Neural cell (in vitro differentiated cells): ENCODE measurements around the gene APBA2. TPM values are rescaled to one million over a fixed set of nuclear protein-coding genes. Genes with fewer than 3 reads are reported as not detected.

ENCODE experiments used
- H2AFZ ChIP-seq: fragments of 200-600, 300-800 bp; sonication (generic), shearing (Covaris generic); 2 replicates; pipeline ENCODE4 v1.6.0; 2014; ENCODE audit warnings: low read depth, mild to moderate bottlenecking, antibody characterized with exemption, low read length, moderate library complexity
- H3F3A ChIP-seq: fragments of 200-600 bp; shearing (Covaris generic); 2 replicates; pipeline ENCODE4 v1.6.1; 2016; ENCODE audit warnings: mild to moderate bottlenecking, moderate library complexity, mixed read lengths, antibody characterized with exemption, low read length; ENCODE audit not compliant: insufficient read depth, poor library complexity, severe bottlenecking
- H3K27ac ChIP-seq: fragments of 200-600, 300-800 bp; sonication (generic), shearing (Covaris generic); 2 replicates; pipeline ENCODE4 v1.5.1; 2014; ENCODE audit warnings: mild to moderate bottlenecking, low read length, moderate library complexity
- H3K27me3 ChIP-seq: fragments of 300-800, 200-600 bp; sonication (generic), shearing (Covaris generic); 2 replicates; pipeline ENCODE4 v1.6.0; 2014; ENCODE audit warnings: mild to moderate bottlenecking, low read depth, low read length, moderate library complexity; ENCODE audit not compliant: insufficient read depth
- H3K36me3 ChIP-seq: fragments of 300-800, 200-600 bp; sonication (generic), shearing (Covaris generic); 2 replicates; pipeline ENCODE4 v1.5.1; 2014; ENCODE audit warnings: mild to moderate bottlenecking, antibody characterized with exemption, low read length, moderate library complexity; ENCODE audit not compliant: insufficient read depth
- H3K4me2 ChIP-seq: fragments of 300-800, 200-600 bp; sonication (generic), shearing (Covaris generic); 2 replicates; pipeline ENCODE4 v1.6.0; 2014; ENCODE audit warnings: mild to moderate bottlenecking, low read length
- H3K4me3 ChIP-seq: fragments of 300-800, 200-600 bp; sonication (generic), shearing (Covaris generic); 2 replicates; pipeline ENCODE4 v1.5.1; 2014; ENCODE audit warnings: mild to moderate bottlenecking, low read length, moderate library complexity
- H3K79me2 ChIP-seq: fragments of 200-600 bp; shearing (Covaris generic); replicated peaks from 2 replicates; pipeline ENCODE4 v1.6.0; 2014; ENCODE audit warnings: mild to moderate bottlenecking, low read length, moderate library complexity; ENCODE audit not compliant: insufficient read depth
- H3K9ac ChIP-seq: fragments of 300-800, 200-600 bp; sonication (generic), shearing (Covaris generic); 2 replicates; pipeline ENCODE4 v1.6.1; 2016; ENCODE audit warnings: mild to moderate bottlenecking, low read length, mixed read lengths
- H3K9me2 ChIP-seq: fragments of 200-600 bp; shearing (Covaris generic); 2 replicates; pipeline ENCODE4 v1.6.1; 2016; ENCODE audit warnings: mild to moderate bottlenecking, low read length, mixed read lengths; ENCODE audit not compliant: insufficient read depth
- H3K9me3 ChIP-seq: fragments of 200-600, 300-800 bp; sonication (generic), shearing (Covaris generic); 2 replicates; pipeline ENCODE4 v1.6.1; 2016; ENCODE audit warnings: mild to moderate bottlenecking, mixed run types, low read length, moderate library complexity, mixed read lengths
- H4K20me1 ChIP-seq: fragments of 200-600 bp; shearing (Covaris generic); 2 replicates; pipeline ENCODE4 v1.6.1; 2016; ENCODE audit warnings: mild to moderate bottlenecking, mixed run types; ENCODE audit not compliant: insufficient read depth
- EP300 ChIP-seq: fragments of 450-650 bp; conservative IDR thresholded peaks from 2 replicates; pipeline ENCODE4 v1.6.1; 2014; ENCODE audit warnings: antibody characterized with exemption, mild to moderate bottlenecking, moderate library complexity; ENCODE audit not compliant: poor library complexity, severe bottlenecking
- EZH2 ChIP-seq: fragments of 200-600, 300-800 bp; shearing (Covaris generic), sonication (generic); IDR thresholded peaks from 2 replicates; pipeline ENCODE4 v1.6.1; 2014; ENCODE audit warnings: antibody characterized with exemption, low read length, borderline replicate concordance, mild to moderate bottlenecking; ENCODE audit not compliant: insufficient read depth, poor library complexity, severe bottlenecking
- MXI1 ChIP-seq: fragments of 450-650 bp; conservative IDR thresholded peaks from 2 replicates; pipeline ENCODE4 v1.6.1; 2014; ENCODE audit warnings: antibody characterized with exemption, mild to moderate bottlenecking; ENCODE audit not compliant: poor library complexity, severe bottlenecking
- POLR2AphosphoS5 ChIP-seq: IDR thresholded peaks from 2 replicates; pipeline ENCODE4 v1.6.1; 2012
- RAD21 ChIP-seq: fragments of 450-650 bp; conservative IDR thresholded peaks from 2 replicates; pipeline ENCODE4 v1.6.1; 2014; ENCODE audit warnings: antibody characterized with exemption, mild to moderate bottlenecking, moderate library complexity
- REST ChIP-seq: IDR thresholded peaks from 2 replicates; pipeline ENCODE4 v1.6.1; 2012; ENCODE audit warnings: borderline replicate concordance
- SMC3 ChIP-seq: fragments of 450-650 bp; conservative IDR thresholded peaks from 2 replicates; pipeline ENCODE4 v1.6.1; 2014; ENCODE audit warnings: antibody characterized with exemption, mild to moderate bottlenecking, moderate library complexity; ENCODE audit not compliant: poor library complexity
- TAF1 ChIP-seq: IDR thresholded peaks from 2 replicates; pipeline ENCODE4 v1.6.1; 2012; ENCODE audit warnings: low read depth
- polyA plus RNA-seq: library from polyadenylated mRNA; depleted of rRNA; stranded (reverse); fragments of >200 nt; gene quantifications from 2 replicates; pipeline ENCODE4 v1.2.3, GENCODE V29; 2014
- TF ChIP-seq, protein P1 (sequence below): fragments of 450-650 bp; IDR thresholded peaks from 2 replicates; pipeline ENCODE4 v1.5.1; 2014; ENCODE audit warnings: antibody characterized with exemption, mild to moderate bottlenecking, moderate library complexity; ENCODE audit not compliant: poor library complexity, severe bottlenecking

APBA2 gene
- polyA plus RNA-seq, 1 donor from 2014 or later: 134 TPM

DNA sequence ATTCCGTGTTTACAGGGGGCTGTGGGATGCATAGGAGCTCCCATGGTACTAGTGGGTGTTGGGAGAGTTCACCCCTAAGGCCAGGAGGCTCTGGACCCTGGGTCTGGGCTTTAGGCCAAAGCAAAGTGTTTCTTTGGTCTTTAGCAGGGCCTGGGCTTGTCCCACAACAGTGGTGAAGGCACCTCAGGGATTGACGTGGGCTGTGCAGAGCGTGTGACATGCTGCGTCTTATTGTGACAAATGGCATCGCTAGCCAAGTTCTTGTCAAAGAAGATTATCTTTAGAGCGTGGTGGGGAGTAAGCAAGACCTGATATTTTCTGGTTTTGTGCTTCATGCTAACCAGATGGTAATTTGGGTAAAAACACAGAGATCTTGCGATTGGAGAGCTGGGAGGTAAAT lies 170.1 kb downstream of the APBA2 start:
- H3K9me3 ChIP-seq: no peaks in the 10 kb centered on the region
- H2AFZ ChIP-seq: no peak overlapping the region
- no peaks in the 10 kb centered on the region for H3F3A ChIP-seq
- no peaks in the 10 kb centered on the region for H3K36me3 ChIP-seq
- no peak overlapping the region for H3K4me2 ChIP-seq
- H3K79me2 ChIP-seq: no peaks in the 10 kb centered on the region
- TF ChIP-seq POLR2AphosphoS5 (peak; percentile 18), EP300 (no peak)
- H3K9ac ChIP-seq: no peak overlapping the region
- H3K27me3 ChIP-seq: no peaks in the 10 kb centered on the region
- peak overlapping the region; percentile 11 for H3K4me3 ChIP-seq
- H4K20me1 ChIP-seq: no peaks in the 10 kb centered on the region
- H3K9me2 ChIP-seq: no peaks in the 10 kb centered on the region
- peak overlapping the region; percentile 31 for H3K27ac ChIP-seq

DNA sequence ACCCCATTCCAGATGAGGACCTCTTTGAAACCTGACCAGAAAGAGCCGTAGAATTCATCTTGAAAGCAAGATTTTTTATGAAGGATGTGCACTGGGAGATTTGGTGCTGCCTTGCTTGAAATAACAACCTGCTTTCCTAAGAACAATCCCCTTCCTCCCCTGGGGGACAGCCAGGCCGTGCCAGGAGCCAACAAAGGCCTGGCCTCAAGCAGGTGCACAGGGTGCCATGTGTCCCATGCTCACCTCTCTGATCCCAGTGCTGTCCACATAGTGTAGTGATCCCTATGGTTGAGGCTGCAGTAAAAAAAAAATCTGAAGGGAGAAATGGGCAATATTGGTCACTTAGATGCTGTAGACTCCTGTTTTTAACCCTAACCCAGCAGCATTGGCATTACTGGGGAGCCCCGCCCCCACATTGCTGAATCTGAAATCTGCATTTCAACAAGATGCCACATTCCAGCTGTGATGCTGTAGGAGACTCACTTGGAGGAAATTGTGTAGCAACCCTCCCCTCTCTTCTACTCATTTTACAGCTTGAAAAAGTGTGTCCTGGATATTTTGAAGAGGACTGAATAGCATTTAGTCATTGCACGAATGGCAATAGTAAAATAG lies 171.2 kb downstream of the APBA2 start:
- Histone ChIP-seq H3F3A (no peaks in the 10 kb centered on the region), H4K20me1 (no peaks in the 10 kb centered on the region), H3K36me3 (no peaks in the 10 kb centered on the region), H3K4me3 (no peak overlapping the region), H3K4me2 (no peak overlapping the region), H3K9me3 (no peaks in the 10 kb centered on the region), H3K9me2 (no peaks in the 10 kb centered on the region), H3K79me2 (no peaks in the 10 kb centered on the region), H3K9ac (no peak overlapping the region), H3K27me3 (no peaks in the 10 kb centered on the region), H2AFZ (no peak overlapping the region), H3K27ac (no peak overlapping the region)
- TF ChIP-seq SMC3 (no peak), REST (no peak), EP300 (no peak), EZH2 (no peak), TAF1 (no peak), POLR2AphosphoS5 (no peak), RAD21 (no peak), MXI1 (no peak)
- TF ChIP-seq, protein P1, sequence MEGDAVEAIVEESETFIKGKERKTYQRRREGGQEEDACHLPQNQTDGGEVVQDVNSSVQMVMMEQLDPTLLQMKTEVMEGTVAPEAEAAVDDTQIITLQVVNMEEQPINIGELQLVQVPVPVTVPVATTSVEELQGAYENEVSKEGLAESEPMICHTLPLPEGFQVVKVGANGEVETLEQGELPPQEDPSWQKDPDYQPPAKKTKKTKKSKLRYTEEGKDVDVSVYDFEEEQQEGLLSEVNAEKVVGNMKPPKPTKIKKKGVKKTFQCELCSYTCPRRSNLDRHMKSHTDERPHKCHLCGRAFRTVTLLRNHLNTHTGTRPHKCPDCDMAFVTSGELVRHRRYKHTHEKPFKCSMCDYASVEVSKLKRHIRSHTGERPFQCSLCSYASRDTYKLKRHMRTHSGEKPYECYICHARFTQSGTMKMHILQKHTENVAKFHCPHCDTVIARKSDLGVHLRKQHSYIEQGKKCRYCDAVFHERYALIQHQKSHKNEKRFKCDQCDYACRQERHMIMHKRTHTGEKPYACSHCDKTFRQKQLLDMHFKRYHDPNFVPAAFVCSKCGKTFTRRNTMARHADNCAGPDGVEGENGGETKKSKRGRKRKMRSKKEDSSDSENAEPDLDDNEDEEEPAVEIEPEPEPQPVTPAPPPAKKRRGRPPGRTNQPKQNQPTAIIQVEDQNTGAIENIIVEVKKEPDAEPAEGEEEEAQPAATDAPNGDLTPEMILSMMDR: no peak
